ENCODE results near the gene SLC38A9. TPM values are rescaled to one million over a fixed set of nuclear protein-coding genes. Genes with fewer than 3 reads are reported as not detected.

SLC38A9 gene
- total RNA-seq, 1 experiment from 2014 or later = 27.0 TPM

DNA sequence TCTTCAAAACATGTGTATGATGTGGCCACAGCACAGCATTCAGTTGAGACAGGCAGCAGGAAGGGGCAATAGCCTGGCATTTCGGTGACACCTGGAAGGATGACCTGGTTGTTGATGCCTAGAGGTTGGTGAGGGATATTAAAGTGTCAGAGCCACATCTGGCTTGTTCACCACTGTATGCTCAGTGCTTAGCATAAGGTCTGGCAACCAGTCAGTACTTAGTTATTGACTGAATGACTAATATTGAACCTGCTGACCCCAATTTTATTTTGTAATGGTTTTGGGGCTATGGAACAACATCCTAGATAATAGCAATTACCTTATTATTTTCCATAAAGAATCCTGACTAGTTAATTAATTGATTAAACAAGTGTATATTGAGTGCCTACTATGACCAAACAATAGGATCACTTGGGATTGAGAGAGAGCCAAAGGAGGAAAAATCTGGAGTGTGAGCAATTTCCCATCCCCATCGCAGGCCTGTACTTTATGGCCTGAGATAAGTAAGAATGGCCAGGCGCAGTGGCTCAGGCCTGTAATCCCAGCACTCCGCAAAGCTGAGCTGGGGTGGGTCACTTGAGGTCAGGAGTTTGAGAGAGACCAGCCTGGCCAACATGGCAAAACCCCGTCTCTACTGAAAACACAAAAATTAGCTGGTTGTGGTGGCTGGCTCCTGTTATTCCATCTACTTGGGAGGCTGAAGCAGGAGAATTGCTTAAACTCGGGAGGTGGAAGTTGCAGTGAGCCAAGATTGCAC is 91.9 kb downstream of the SLC38A9 start:
- ChIA-PET CTCF (no interaction called here), POLR2A (no interaction called here)
- no peaks in the 10 kb centered on the region for H3K36me3 Mint-ChIP-seq
- no peak for ATAC-seq
- H3K4me3 Mint-ChIP-seq = no peak overlapping the region
- H3K4me1 Mint-ChIP-seq = peaks cover 30% of the 10 kb centered on the region
- H3K9me3 Mint-ChIP-seq = peaks cover 11% of the 10 kb centered on the region; the same call in 1 of the 2 replicates
- TF ChIP-seq ZNF671 (CRISPR knock-in tag; IDR thresholded peaks at IDR 0.05) (no peak), NR1H2 (CRISPR knock-in tag; IDR thresholded peaks at IDR 0.05) (no peak), USF1 (CRISPR knock-in tag; IDR thresholded peaks at IDR 0.05) (no peak), ZNF512 (CRISPR knock-in tag; IDR thresholded peaks at IDR 0.05; ENCODE audit: borderline replicate concordance) (no peak), SOX15 (CRISPR knock-in tag; IDR thresholded peaks at IDR 0.05) (no peak), FOXK1 (CRISPR knock-in tag; IDR thresholded peaks at IDR 0.05) (no peak), USF2 (CRISPR knock-in tag; IDR thresholded peaks at IDR 0.05) (no peak), ARID4B (CRISPR knock-in tag; IDR thresholded peaks at IDR 0.05; ENCODE audit: borderline replicate concordance) (no peak)
- no peak overlapping the region for H3K27ac Mint-ChIP-seq
- H3K27me3 Mint-ChIP-seq (ENCODE audit: low read depth) = no peaks in the 10 kb centered on the region
- DNase-seq (ENCODE audit: low spot score) = no peak

DNA sequence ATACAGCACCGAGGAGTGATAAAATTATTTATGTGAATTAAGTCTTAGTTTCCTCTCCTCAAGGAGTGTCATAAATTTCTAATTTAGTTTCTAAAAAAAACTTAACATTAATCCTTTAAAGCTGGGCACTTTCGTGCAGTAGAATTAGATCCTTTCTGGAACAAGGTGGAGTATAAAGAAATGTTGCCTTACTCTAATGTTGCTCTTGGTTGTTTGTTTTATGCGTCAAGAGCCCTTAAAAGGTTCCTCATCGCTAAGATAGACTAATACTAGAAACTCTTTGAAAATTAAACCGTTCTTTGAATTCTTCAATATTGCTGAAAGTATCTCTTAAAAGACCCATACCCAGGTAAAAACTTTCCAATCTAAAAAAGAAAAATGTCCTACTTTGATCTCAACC is 93.8 kb downstream of the SLC38A9 start:
- ChIA-PET POLR2A (no interaction called here), CTCF (no interaction called here)
- Mint-ChIP-seq H3K27ac (no peak overlapping the region), H3K4me1 (peaks cover 12% of the 10 kb centered on the region), H3K9me3 (peaks cover 19% of the 10 kb centered on the region), H3K36me3 (peaks cover 11% of the 10 kb centered on the region), H3K4me3 (no peak overlapping the region), H3K27me3 (ENCODE audit: low read depth) (no peaks in the 10 kb centered on the region)
- ATAC-seq = no peak
- no peak for TF ChIP-seq ZNF317 (CRISPR knock-in tag; IDR thresholded peaks at IDR 0.05; ENCODE audit: borderline replicate concordance, low read depth)
- TF ChIP-seq HMGXB4 (CRISPR knock-in tag; IDR thresholded peaks at IDR 0.05) = no peak
- no peak for TF ChIP-seq SMAD4 (CRISPR knock-in tag; IDR thresholded peaks at IDR 0.05)
- TF ChIP-seq CREB1 (CRISPR knock-in tag; IDR thresholded peaks at IDR 0.05) = no peak
- TF ChIP-seq SMAD3 (CRISPR knock-in tag; IDR thresholded peaks at IDR 0.05; ENCODE audit: borderline replicate concordance) = no peak
- no peak for TF ChIP-seq ESRRA (CRISPR knock-in tag; IDR thresholded peaks at IDR 0.05; ENCODE audit: borderline replicate concordance)
- TF ChIP-seq, protein P1, sequence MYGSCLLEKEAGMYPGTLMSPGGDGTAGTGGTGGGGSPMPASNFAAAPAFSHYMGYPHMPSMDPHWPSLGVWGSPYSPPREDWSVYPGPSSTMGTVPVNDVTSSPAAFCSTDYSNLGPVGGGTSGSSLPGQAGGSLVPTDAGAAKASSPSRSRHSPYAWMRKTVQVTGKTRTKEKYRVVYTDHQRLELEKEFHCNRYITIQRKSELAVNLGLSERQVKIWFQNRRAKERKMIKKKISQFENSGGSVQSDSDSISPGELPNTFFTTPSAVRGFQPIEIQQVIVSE (CRISPR knock-in tag; IDR thresholded peaks at IDR 0.05; ENCODE audit: borderline replicate concordance) = no peak
- TF ChIP-seq ATF3 (CRISPR knock-in tag; conservative IDR thresholded peaks at IDR 0.05) = no peak
- no peak for DNase-seq (ENCODE audit: low spot score)

All from WTC11 (cell line).